SU-DHL-6 (cell line): Measurements from ENCODE around the gene HAPLN3.

ENCODE experiments used
- H2AFZ ChIP-seq: fragments of 200-600 bp; sonication (generic); 2 replicates; pipeline ENCODE4 v1.6.1; 2014; ENCODE audit warnings: low read depth, mild to moderate bottlenecking, moderate library complexity, mixed read lengths, antibody characterized with exemption, low read length; ENCODE audit not compliant: severe bottlenecking
- H3F3A ChIP-seq: fragments of 200-600 bp; shearing (Covaris generic); 2 replicates; pipeline ENCODE4 v1.6.0; 2016; ENCODE audit warnings: antibody characterized with exemption, mild to moderate bottlenecking; ENCODE audit not compliant: insufficient read depth
- H3K27ac ChIP-seq: fragments of 200-600 bp; sonication (generic); 2 replicates; pipeline ENCODE4 v1.5.1; 2016; ENCODE audit warnings: low read depth, mild to moderate bottlenecking, low read length, moderate library complexity, mixed read lengths
- H3K27me3 ChIP-seq: fragments of 200-600 bp; sonication (generic), shearing (Covaris generic); 2 replicates; pipeline ENCODE4 v1.6.0; 2014; ENCODE audit warnings: mild to moderate bottlenecking, low read length
- H3K36me3 ChIP-seq: fragments of 200-600 bp; sonication (generic); 2 replicates; pipeline ENCODE4 v1.6.1; 2014; ENCODE audit warnings: mild to moderate bottlenecking, low read length, mixed read lengths
- H3K4me2 ChIP-seq: fragments of 300-600, 200-600 bp; shearing (Covaris generic), sonication (generic); 2 replicates; pipeline ENCODE4 v1.6.0; 2014; ENCODE audit warnings: low read length, low read depth, mild to moderate bottlenecking; ENCODE audit not compliant: poor library complexity, severe bottlenecking
- H3K4me3 ChIP-seq: fragments of 200-600 bp; sonication (generic); 2 replicates; pipeline ENCODE4 v1.5.1; 2014; ENCODE audit warnings: antibody characterized with exemption, low read length, mild to moderate bottlenecking, mixed read lengths; ENCODE audit not compliant: insufficient read depth, poor library complexity, severe bottlenecking
- H3K79me2 ChIP-seq: fragments of 200-600 bp; sonication (generic); 2 replicates; pipeline ENCODE4 v1.6.1; 2014; ENCODE audit warnings: mild to moderate bottlenecking, low read length, moderate library complexity; ENCODE audit not compliant: insufficient read depth
- H3K9ac ChIP-seq: fragments of 200-600 bp; sonication (generic); 2 replicates; pipeline ENCODE4 v1.7.0; 2014; ENCODE audit warnings: mild to moderate bottlenecking, low read length
- H3K9me2 ChIP-seq: fragments of 200-600 bp; sonication (generic); replicated peaks from 2 replicates; pipeline ENCODE4 v1.6.1; 2014; ENCODE audit warnings: low read length; ENCODE audit not compliant: insufficient read depth
- H3K9me3 ChIP-seq: fragments of 200-600 bp; sonication (generic); 2 replicates; pipeline ENCODE4 v1.6.1; 2014; ENCODE audit warnings: low read length, mixed read lengths; ENCODE audit not compliant: insufficient read depth
- H4K20me1 ChIP-seq: fragments of 200-600 bp; sonication (generic); 2 replicates; pipeline ENCODE4 v1.6.1; 2014; ENCODE audit warnings: low read depth, mild to moderate bottlenecking, antibody characterized with exemption, low read length, moderate library complexity, mixed read lengths
- EZH2phosphoT487 ChIP-seq: fragments of 200-600 bp; sonication (generic), shearing (Covaris generic); conservative IDR thresholded peaks from 2 replicates; pipeline ENCODE4 v1.6.1; 2018; ENCODE audit warnings: mild to moderate bottlenecking, antibody characterized with exemption, low read length, moderate library complexity, mixed read lengths
- TF ChIP-seq, protein P1 (sequence below): fragments of 200-600 bp; sonication (generic); IDR thresholded peaks from one replicate; pipeline ENCODE4 v1.5.1; 2017; ENCODE audit warnings: antibody characterized with exemption, mild to moderate bottlenecking, low read length, moderate library complexity; ENCODE audit not compliant: insufficient read depth, poor library complexity, severe bottlenecking

The HAPLN3 gene

DNA sequence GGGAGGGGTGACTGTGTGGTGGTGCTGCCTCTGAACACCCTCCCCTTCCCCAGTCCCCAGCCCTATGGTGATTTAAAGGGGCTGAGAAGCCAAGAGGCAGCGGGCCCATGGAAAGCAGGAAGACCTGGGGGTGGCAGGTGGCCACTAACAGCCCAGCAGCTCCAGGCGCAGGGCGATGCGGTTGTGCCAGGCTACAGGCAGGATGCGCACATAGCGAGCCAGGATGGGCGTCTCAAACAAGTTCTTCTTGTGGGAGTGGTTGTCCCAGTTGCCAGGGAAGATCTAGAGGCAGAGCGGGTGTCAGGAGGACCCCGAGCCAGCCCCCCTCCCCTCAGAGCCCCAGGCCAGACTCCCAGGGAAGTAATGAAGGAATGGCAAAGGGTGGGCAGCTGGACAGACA, 3.9 kb upstream of the HAPLN3 start:
- Histone ChIP-seq H3K9ac (no peak overlapping the region), H3K27me3 (no peaks in the 10 kb centered on the region), H3K9me3 (no peaks in the 10 kb centered on the region), H4K20me1 (no peaks in the 10 kb centered on the region), H3K4me3 (no peak overlapping the region), H3K79me2 (no peaks in the 10 kb centered on the region), H3K9me2 (no peaks in the 10 kb centered on the region), H2AFZ (no peak overlapping the region), H3K36me3 (no peaks in the 10 kb centered on the region), H3F3A (no peaks in the 10 kb centered on the region), H3K4me2 (no peak overlapping the region), H3K27ac (no peak overlapping the region)
- no peak for TF ChIP-seq EZH2phosphoT487
- TF ChIP-seq, protein P1, sequence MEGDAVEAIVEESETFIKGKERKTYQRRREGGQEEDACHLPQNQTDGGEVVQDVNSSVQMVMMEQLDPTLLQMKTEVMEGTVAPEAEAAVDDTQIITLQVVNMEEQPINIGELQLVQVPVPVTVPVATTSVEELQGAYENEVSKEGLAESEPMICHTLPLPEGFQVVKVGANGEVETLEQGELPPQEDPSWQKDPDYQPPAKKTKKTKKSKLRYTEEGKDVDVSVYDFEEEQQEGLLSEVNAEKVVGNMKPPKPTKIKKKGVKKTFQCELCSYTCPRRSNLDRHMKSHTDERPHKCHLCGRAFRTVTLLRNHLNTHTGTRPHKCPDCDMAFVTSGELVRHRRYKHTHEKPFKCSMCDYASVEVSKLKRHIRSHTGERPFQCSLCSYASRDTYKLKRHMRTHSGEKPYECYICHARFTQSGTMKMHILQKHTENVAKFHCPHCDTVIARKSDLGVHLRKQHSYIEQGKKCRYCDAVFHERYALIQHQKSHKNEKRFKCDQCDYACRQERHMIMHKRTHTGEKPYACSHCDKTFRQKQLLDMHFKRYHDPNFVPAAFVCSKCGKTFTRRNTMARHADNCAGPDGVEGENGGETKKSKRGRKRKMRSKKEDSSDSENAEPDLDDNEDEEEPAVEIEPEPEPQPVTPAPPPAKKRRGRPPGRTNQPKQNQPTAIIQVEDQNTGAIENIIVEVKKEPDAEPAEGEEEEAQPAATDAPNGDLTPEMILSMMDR = no peak

DNA sequence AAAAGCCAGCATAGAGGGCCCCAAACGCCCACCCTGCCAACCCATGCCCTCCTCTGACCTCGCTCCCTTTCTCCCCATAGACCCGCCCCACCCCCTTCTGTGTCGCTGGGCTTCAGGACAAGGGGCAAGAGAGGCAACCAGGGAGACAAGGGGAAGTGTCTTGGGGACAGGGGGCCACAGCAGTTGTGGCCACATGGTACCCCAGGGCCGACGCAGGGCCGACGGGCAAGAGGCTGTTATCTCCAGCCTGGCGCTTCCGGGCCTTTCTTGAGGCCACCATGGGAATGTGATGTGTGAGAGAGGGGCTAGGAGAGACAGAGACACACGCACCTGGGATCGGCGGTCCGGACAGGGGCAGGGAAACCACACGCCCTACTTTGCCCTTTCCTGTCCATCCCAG, 3.4 kb upstream of the HAPLN3 start:
- H3K36me3 ChIP-seq = no peaks in the 10 kb centered on the region
- H3K27ac ChIP-seq = no peak overlapping the region

DNA sequence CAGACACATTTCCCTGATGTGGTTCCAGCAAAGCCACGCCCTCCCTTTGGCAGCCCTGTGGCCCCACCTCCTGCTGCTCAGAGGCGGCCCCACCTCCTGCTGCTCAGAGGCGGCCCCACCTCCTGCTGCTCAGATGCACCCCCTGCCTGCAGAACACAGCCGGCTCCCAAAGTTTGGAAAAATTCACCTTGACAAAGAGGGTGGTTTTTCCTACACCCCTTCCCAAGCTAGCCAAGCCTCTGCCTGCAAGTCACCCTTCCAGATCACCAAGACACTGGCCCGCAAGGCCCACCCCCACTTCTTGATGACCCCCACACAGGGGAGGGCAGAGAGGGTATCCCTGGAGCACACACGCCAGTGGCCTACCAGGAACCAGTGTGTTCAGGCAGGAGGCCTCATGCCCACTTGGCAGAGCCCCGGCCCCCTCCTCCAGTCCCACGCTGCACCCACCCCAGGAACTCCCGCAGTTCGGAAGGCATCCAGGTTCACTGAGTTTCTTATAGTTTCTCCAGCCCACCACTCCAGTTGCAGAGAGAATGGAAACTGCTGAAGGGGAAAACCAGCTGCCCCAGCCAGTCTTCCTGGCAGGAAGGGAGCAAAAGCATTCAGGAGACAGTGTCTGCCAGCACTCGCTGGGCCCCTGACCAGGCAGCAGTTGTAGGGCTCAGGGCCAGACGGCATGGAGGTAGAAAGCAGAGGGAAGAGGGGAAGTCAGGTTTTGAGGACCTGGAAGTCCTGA, 2.3 kb upstream of the HAPLN3 start:
- Histone ChIP-seq H4K20me1 (no peaks in the 10 kb centered on the region), H3F3A (no peaks in the 10 kb centered on the region), H3K4me3 (no peak overlapping the region), H3K9ac (no peak overlapping the region), H3K9me3 (no peaks in the 10 kb centered on the region), H3K27ac (no peak overlapping the region), H3K4me2 (no peak overlapping the region), H3K27me3 (no peaks in the 10 kb centered on the region), H3K9me2 (no peaks in the 10 kb centered on the region), H2AFZ (no peak overlapping the region), H3K36me3 (no peaks in the 10 kb centered on the region), H3K79me2 (no peaks in the 10 kb centered on the region)
- no peak for TF ChIP-seq EZH2phosphoT487
- TF ChIP-seq, protein P1 = no peak

More for the DNA sequence above, 3.4 kb upstream of the HAPLN3 start:
- H2AFZ ChIP-seq = no peak overlapping the region
- no peaks in the 10 kb centered on the region for H3K9me2 ChIP-seq
- H3F3A ChIP-seq = no peaks in the 10 kb centered on the region
- no peaks in the 10 kb centered on the region for H4K20me1 ChIP-seq
- no peak overlapping the region for H3K4me3 ChIP-seq
- H3K79me2 ChIP-seq = no peaks in the 10 kb centered on the region
- no peaks in the 10 kb centered on the region for H3K27me3 ChIP-seq
- no peak overlapping the region for H3K9ac ChIP-seq
- H3K9me3 ChIP-seq = no peaks in the 10 kb centered on the region
- H3K4me2 ChIP-seq = no peak overlapping the region
- TF ChIP-seq EZH2phosphoT487 = no peak
- TF ChIP-seq, protein P1 = no peak
